Heart left ventricle (tissue), 16 donors: ENCODE measurements around the gene PHLDB3. TPM values are rescaled to one million over a fixed set of nuclear protein-coding genes. Genes with fewer than 3 reads are reported as not detected.
A peak's percentile ranks its signal among the peaks of the same experiment; 100 is the strongest.
"Not testable (repeated sequence)": the region's sequence is repeated elsewhere in the genome, so short reads cannot be mapped to it uniquely, and the experiment has no call there.

Experiments
- ATAC-seq, 4 donors: fragments of 200-7000 bp; cut with Tn5 transposase; one replicate each; pipeline ENCODE4 v1.9.1; 2020 to 2022; ENCODE audit warnings: moderate library complexity in 4 of 4, mild to moderate bottlenecking in 3 of 4, moderate number of reproducible peaks in 1 of 4
- DNase-seq, 5 donors: peaks; one replicate each; pipeline ENCODE4 v3.0.0-alpha.2; 2020
- H3K27ac ChIP-seq, 12 donors: fragments of 200-600 bp; sonication (generic) in 4 of 12; one replicate each; pipeline versions ENCODE4 v1.5.0 to v1.8.0; 2016 to 2022; ENCODE audit warnings: mild to moderate bottlenecking in 2 of 12
- H3K27me3 ChIP-seq, 9 donors: fragments of 200-600 bp; sonication (generic) in 2 of 9; one replicate each; pipeline versions ENCODE4 v1.5.1 to v1.8.0; 2016 to 2022; ENCODE audit warnings: mild to moderate bottlenecking in 3 of 9
- H3K36me3 ChIP-seq, 9 donors: fragments of 200-600 bp; sonication (generic) in 2 of 9; one replicate each; pipeline versions ENCODE4 v1.5.0 to v1.8.0; 2018 to 2022; ENCODE audit warnings: mild to moderate bottlenecking in 2 of 9
- H3K4me1 ChIP-seq, 12 donors: fragments of 200-600 bp; sonication (generic) in 4 of 12; one replicate each; pipeline versions ENCODE4 v1.5.0 to v1.8.0; 2016 to 2022; ENCODE audit warnings: mild to moderate bottlenecking in 3 of 12
- H3K4me3 ChIP-seq, 12 donors: fragments of 200-600 bp; sonication (generic) in 4 of 12; one replicate each; pipeline versions ENCODE4 v1.5.0 to v1.8.0; 2017 to 2022; ENCODE audit warnings: mild to moderate bottlenecking in 9 of 12, moderate library complexity in 4 of 12
- H3K9me3 ChIP-seq, 12 donors: fragments of 200-600 bp; sonication (generic) in 4 of 12; one replicate each; pipeline versions ENCODE4 v1.5.0 to v1.8.0; 2016 to 2022; ENCODE audit warnings: mild to moderate bottlenecking in 1 of 12
- POLR2A ChIP-seq, 2 donors: fragments of 450-650 bp; IDR thresholded peaks; one replicate each; pipeline ENCODE4 v1.6.1; 2017; ENCODE audit warnings: antibody characterized with exemption in 2 of 2, mild to moderate bottlenecking in 2 of 2, moderate library complexity in 2 of 2
- WGBS, 4 donors: extraction: QIAGEN DNeasy Blood & Tissue Kit in 2 of 4; methylation state at CpG; one replicate each; pipeline versions ENCODE4 v1.1.5 to v1.1.7; 2013 to 2018; 5-methylcytosine and 5-hydroxymethylcytosine counted together
- intact Hi-C, 10 donors: fragments of 100-400 bp; cut with DNase I; formaldehyde crosslinking; loops; one replicate each; pipeline versions ENCODE4 v1.11.1 to v1.14.2; 2022
- polyA plus RNA-seq, 2 donors: library from polyadenylated mRNA; stranded (reverse); fragments of 200-250 nt; gene quantifications; one replicate each; pipeline ENCODE4 v1.2.3, GENCODE V29; 2013
- total RNA-seq, 9 donors: library from RNA; depleted of rRNA in 2 of 9; stranded (reverse); fragments of >200 nt in 2 of 9; fragmentation: NEBNext Ultra II Directional in 3 of 9; extraction: Animal tissue kit (Norgen Biotek cat#: 25700) in 3 of 9; gene quantifications; one replicate each; pipeline versions ENCODE4 v1.1.0 to v1.2.4, GENCODE V29; 2016 to 2023
- TF ChIP-seq, protein P1 (sequence below), 12 donors: fragments of 200-600 bp; sonication (generic) in 4 of 12; IDR thresholded peaks; one replicate each; pipeline versions ENCODE4 v1.5.0 to v1.8.0; 2018 to 2022; ENCODE audit warnings: antibody characterized with exemption in 12 of 12, mild to moderate bottlenecking in 5 of 12
- donor health status: ischemic (EF 13 %, LVEDD 7.1; RV severe dilation, severe dysfunction).
- donor health status: healthy with polysubstance abuse.
- donor health status: DM: no; HTN: yes; CAD: no.
- donor health status: DM: no; HTN: no; CAD: no.
- donor health status: ischemic (EF 25% LVEDD 6.9; RV normal size, moderate dysfunction).
- donor health status: ischemic (EF 25% LVEDD 5.7; RV mildly dilated, moderate dysfunction).
- donor health status: healthy.
- donor health status: DM: yes; HTN: yes; CAD: no.
- donor health status: ischemic (EF 35%, LVEDD 5.7; RV mildly dilated, moderate dysfunction).
- donor health status: nonischemic (EF 11% LVEDD 7.7; RV severe dilation, severe dysfunction).
- donor health status: DM: yes; HTN: yes; CAD: no.
- donor health status: PGD.
- donor health status: ischemic (EF 29% LVEDD 5.4; RV normal size, mild dysfunction).
- donor health status: nonischemic (EF 23%, LVEDD 6.1; RV moderate dilation, normal function).

PHLDB3 gene
- total and polyA plus RNA-seq, 11 donors, result 2.4 to 11.6 (median 5.7) TPM

GRCh38 chr19:43551399-43552197 is 47.1 kb upstream of the PHLDB3 start:
- peak in 1 of 5 donors; percentile 0 for DNase-seq
- Histone ChIP-seq H3K9me3 (no peaks in the 10 kb centered on the region), H3K4me1 (no peaks in the 10 kb centered on the region), H3K27ac (no peak overlapping the region), H3K4me3 (no peak overlapping the region), H3K27me3 (no peaks in the 10 kb centered on the region), H3K36me3 (peaks cover 0 to 74% (median 63%) of the 10 kb centered on the region in 9 donors)
- TF ChIP-seq, protein P1, sequence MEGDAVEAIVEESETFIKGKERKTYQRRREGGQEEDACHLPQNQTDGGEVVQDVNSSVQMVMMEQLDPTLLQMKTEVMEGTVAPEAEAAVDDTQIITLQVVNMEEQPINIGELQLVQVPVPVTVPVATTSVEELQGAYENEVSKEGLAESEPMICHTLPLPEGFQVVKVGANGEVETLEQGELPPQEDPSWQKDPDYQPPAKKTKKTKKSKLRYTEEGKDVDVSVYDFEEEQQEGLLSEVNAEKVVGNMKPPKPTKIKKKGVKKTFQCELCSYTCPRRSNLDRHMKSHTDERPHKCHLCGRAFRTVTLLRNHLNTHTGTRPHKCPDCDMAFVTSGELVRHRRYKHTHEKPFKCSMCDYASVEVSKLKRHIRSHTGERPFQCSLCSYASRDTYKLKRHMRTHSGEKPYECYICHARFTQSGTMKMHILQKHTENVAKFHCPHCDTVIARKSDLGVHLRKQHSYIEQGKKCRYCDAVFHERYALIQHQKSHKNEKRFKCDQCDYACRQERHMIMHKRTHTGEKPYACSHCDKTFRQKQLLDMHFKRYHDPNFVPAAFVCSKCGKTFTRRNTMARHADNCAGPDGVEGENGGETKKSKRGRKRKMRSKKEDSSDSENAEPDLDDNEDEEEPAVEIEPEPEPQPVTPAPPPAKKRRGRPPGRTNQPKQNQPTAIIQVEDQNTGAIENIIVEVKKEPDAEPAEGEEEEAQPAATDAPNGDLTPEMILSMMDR (IDR thresholded peaks at IDR 0.05), result no peak
- TF ChIP-seq POLR2A (IDR thresholded peaks at IDR 0.05), result no peak
- WGBS, 4 donors, result 88 to 89% (median 89%) methylated on average over 23 of the region's 23 CpGs
- intact Hi-C loops, result loop anchor here in 7 of 10 donors (5.0 to 10.0 kb wide), 4 partner anchors 101 to 233 kb away; partner anchors contain the start of gene KCNN4 (in 1 of the 7)
- ATAC-seq, result no peak

DNA sequence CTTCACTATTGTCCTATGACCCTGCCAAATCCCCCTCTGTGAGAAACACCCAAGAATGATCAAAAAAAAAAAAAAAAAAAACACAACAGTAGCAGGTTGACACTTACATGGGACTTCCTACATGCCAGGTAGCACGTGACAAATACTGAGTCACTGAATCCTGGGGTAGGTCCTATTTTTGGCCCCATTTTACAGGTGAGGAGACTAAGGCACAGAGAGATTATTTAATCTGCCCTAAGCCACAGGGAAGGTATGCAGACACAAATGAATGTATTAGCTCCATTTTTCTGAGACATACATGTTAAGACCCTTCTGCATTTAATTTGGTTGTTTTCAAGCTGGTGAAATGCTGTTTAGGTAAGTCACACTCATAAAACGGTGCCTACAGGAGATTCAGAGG is 44.2 kb upstream of the PHLDB3 start:
- no peak overlapping the region for H3K27ac ChIP-seq
- 91 to 97% (median 93%) methylated on average over 2 of the region's 2 CpGs for WGBS, 4 donors

DNA sequence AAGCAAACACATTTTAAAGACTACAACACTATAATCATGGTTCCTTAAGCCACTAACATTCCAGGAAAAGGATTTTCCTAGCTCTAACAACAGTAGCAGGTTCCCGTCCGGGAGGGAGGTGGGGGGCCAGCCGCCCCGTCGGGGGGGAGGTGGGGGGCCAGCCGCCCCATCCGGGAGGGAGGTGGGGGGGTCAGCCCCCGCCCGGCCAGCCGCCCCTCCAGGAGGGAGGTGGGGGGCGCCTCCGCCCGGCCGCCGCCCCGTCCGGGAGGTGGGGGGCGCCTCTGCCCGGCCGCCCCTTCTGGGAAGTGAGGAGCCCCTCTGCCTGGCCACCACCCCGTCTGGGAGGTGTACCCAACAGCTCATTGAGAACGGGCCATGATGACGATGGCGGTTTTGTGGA is 43.4 kb upstream of the PHLDB3 start:
- ATAC-seq, result not testable (repeated sequence)
- 89 to 94% (median 94%) methylated on average over 5 to 19 of the region's 24 CpGs for WGBS, 4 donors
- peaks cover 0 to 69% (median 65%) of the 10 kb centered on the region in 9 donors for H3K36me3 ChIP-seq

More for the DNA sequence above, 44.2 kb upstream of the PHLDB3 start:
- intact Hi-C loops, result no loop called here
- DNase-seq (no peak), ATAC-seq (no peak)
- Histone ChIP-seq H3K27me3 (no peaks in the 10 kb centered on the region), H3K9me3 (no peaks in the 10 kb centered on the region), H3K36me3 (peaks cover 0 to 69% (median 66%) of the 10 kb centered on the region in 9 donors), H3K4me3 (no peak overlapping the region), H3K4me1 (no peaks in the 10 kb centered on the region)
- no peak for TF ChIP-seq POLR2A (IDR thresholded peaks at IDR 0.05)
- TF ChIP-seq, protein P1 (IDR thresholded peaks at IDR 0.05), result no peak

GRCh38 chr19:43546581-43546980 is 42.0 kb upstream of the PHLDB3 start:
- TF ChIP-seq POLR2A (IDR thresholded peaks at IDR 0.05), result no peak
- TF ChIP-seq, protein P1 (IDR thresholded peaks at IDR 0.05), result no peak
- DNase-seq (peak in 1 of 5 donors; percentile 1), ATAC-seq (no peak)
- no peaks in the 10 kb centered on the region for H3K9me3 ChIP-seq
- no peak overlapping the region for H3K4me3 ChIP-seq
- WGBS, 4 donors, result 93 to 100% (median 98%) methylated on average over 2 to 3 of the region's 3 CpGs
- H3K4me1 ChIP-seq, result no peaks in the 10 kb centered on the region
- peaks cover 0 to 73% (median 69%) of the 10 kb centered on the region in 9 donors for H3K36me3 ChIP-seq
- intact Hi-C loops, result no loop called here
- H3K27me3 ChIP-seq, result no peaks in the 10 kb centered on the region
- no peak overlapping the region for H3K27ac ChIP-seq

More for the DNA sequence above, 43.4 kb upstream of the PHLDB3 start:
- H3K4me3 ChIP-seq, DNase-seq, H3K27me3 ChIP-seq, intact Hi-C loops, H3K9me3 ChIP-seq, H3K27ac ChIP-seq, H3K4me1 ChIP-seq: not testable (repeated sequence)
